ENCODE measurements around the gene SMYD4. TPM values are rescaled to one million over a fixed set of nuclear protein-coding genes. Genes with fewer than 3 reads are reported as not detected.

SMYD4 gene
- total and polyA plus RNA-seq, 10 of the 15 experiments (the other 5 are each of a cell fraction or from before 2014, with no cell fraction given) = 2.1 to 18.8 (median 13.7) TPM

DNA sequence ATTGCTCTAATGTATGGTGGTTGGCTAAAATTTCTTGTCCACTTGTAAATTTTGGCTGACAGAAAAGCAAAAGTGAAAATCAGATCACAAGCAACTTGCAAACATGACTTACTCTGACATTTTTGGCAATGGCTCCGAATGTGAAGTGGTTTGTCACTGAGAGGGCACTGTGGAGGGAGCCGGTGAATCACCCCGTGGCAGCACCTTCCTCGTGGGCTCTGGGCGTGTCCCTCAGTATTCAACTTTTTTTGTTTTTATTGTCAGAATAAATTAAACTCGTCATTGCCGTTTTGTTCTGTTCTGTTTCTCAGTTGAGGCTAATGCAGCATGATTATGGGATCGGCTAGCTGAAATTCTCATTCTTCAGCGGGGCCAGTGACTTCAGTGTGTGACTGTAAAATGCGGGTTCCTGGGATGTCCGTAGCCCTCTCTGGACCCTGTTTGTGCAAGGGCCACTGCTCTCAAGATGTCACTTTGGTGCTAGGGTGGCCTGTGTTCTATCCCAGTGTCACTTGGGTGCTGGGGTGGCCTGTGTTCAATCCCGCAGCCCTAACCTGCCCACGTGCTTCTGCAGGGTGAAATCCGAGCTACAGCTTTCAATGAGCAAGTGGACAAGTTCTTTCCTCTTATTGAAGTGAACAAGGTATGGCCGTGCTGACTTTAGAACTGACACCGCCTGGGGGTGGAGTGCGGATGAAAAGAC, 48.9 kb upstream of the SMYD4 start:
- ChIA-PET POLR2A (no interaction called here), SMC1A (ENCODE audit: uncharacterized antibody, unreplicated experiment) (interaction anchor here (1.4 kb wide), 1 partner anchor 157 kb away, joined by 3 read pairs; no protein-coding TSS in a partner anchor), CTCF (interaction anchor here (1.5 to 5.7 kb wide), 2 partner anchors 158 to 161 kb away, joined by 3 to 38 read pairs; no protein-coding TSS in a partner anchor), RAD21 (ENCODE audit: unreplicated experiment) (no interaction called here)
- Histone ChIP-seq H3K9ac (ENCODE audit: control insufficient read depth, insufficient read depth, low read length) (no peak overlapping the region), H3K27me3 (replicated peaks in 1 of 2; ENCODE audit: control insufficient read depth in 2 of 2, insufficient read depth in 2 of 2, low read length in 1 of 2) (no peaks in the 10 kb centered on the region), H4K20me1 (ENCODE audit: control insufficient read depth, insufficient read depth) (no peaks in the 10 kb centered on the region), H3K36me3 (ENCODE audit: control insufficient read depth in 2 of 2, insufficient read depth in 2 of 2, low read length in 1 of 2) (peaks cover 22 to 43% of the 10 kb centered on the region in 2 experiments), H3K9me3 (replicated peaks; ENCODE audit: control insufficient read depth, insufficient read depth, low read length) (no peaks in the 10 kb centered on the region), H3K27ac (ENCODE audit: control insufficient read depth, insufficient read depth) (no peak overlapping the region), H2AFZ (ENCODE audit: control insufficient read depth, low read depth, low read length) (no peak overlapping the region), H3K79me2 (ENCODE audit: control insufficient read depth, insufficient read depth, low read length) (no peaks in the 10 kb centered on the region), H3K4me2 (ENCODE audit: control insufficient read depth, insufficient read depth) (no peak overlapping the region), H3K4me1 (ENCODE audit: control insufficient read depth, insufficient read depth, low read length) (no peaks in the 10 kb centered on the region), H3K4me3 (no peak overlapping the region)
- TF ChIP-seq, protein P1, sequence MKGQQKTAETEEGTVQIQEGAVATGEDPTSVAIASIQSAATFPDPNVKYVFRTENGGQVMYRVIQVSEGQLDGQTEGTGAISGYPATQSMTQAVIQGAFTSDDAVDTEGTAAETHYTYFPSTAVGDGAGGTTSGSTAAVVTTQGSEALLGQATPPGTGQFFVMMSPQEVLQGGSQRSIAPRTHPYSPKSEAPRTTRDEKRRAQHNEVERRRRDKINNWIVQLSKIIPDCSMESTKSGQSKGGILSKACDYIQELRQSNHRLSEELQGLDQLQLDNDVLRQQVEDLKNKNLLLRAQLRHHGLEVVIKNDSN (IDR thresholded peaks at IDR 0.05; ENCODE audit: borderline replicate concordance, extremely low read length, insufficient read depth, low read depth, low read length) = no peak
- TF ChIP-seq RUNX3 (IDR thresholded peaks at IDR 0.05; ENCODE audit: low read length) = no peak
- no peak for TF ChIP-seq GABPA (IDR thresholded peaks at IDR 0.05; ENCODE audit: low read depth)
- no peak for TF ChIP-seq HDAC2 (IDR thresholded peaks at IDR 0.05)
- no peak for TF ChIP-seq HCFC1 (IDR thresholded peaks at IDR 0.05; ENCODE audit: low read length)
- TF ChIP-seq, protein P2, sequence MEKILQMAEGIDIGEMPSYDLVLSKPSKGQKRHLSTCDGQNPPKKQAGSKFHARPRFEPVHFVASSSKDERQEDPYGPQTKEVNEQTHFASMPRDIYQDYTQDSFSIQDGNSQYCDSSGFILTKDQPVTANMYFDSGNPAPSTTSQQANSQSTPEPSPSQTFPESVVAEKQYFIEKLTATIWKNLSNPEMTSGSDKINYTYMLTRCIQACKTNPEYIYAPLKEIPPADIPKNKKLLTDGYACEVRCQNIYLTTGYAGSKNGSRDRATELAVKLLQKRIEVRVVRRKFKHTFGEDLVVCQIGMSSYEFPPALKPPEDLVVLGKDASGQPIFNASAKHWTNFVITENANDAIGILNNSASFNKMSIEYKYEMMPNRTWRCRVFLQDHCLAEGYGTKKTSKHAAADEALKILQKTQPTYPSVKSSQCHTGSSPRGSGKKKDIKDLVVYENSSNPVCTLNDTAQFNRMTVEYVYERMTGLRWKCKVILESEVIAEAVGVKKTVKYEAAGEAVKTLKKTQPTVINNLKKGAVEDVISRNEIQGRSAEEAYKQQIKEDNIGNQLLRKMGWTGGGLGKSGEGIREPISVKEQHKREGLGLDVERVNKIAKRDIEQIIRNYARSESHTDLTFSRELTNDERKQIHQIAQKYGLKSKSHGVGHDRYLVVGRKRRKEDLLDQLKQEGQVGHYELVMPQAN (conservative IDR thresholded peaks at IDR 0.05) = no peak
- no peak for TF ChIP-seq TCF7 (IDR thresholded peaks at IDR 0.05; ENCODE audit: borderline replicate concordance)
- TF ChIP-seq LARP7 (IDR thresholded peaks at IDR 0.05) = no peak
- TF ChIP-seq PBX3 (IDR thresholded peaks at IDR 0.05; ENCODE audit: insufficient replicate concordance, low read depth, low read length) = no peak
- TF ChIP-seq ATF7 (IDR thresholded peaks at IDR 0.05; ENCODE audit: low read depth) = no peak
- no peak for TF ChIP-seq RB1 (IDR thresholded peaks at IDR 0.05; ENCODE audit: borderline replicate concordance)
- no peak for TF ChIP-seq MYB (IDR thresholded peaks at IDR 0.05; ENCODE audit: borderline replicate concordance, low read depth, low read length)
- no peak for TF ChIP-seq GATAD2B (conservative IDR thresholded peaks at IDR 0.05; ENCODE audit: low read depth)
- no peak for TF ChIP-seq ZBTB40 (IDR thresholded peaks at IDR 0.05; ENCODE audit: borderline replicate concordance)
- no peak for ATAC-seq
- 99% methylated on average over 17 of the region's 17 CpGs for WGBS (ENCODE audit: insufficient coverage, insufficient replicate concordance, low lambda C conversion rate, missing lambda C conversion rate)
- intact Hi-C loops (cut with micrococcal nuclease; ENCODE audit: unreplicated experiment) = no loop called here
- no peak for FAIRE-seq
- in situ Hi-C loops (cut with MboI) = no loop called here
- BruUV-seq (replicated peaks) = no TSS peak
- DNase-seq (ENCODE audit: low read depth, low spot score) = no peak

All from GM12878 (cell line).